NCI-H510A (cell line): Measurements from ENCODE around the gene DBNL.
"Not testable (repeated sequence)": the region's sequence is repeated elsewhere in the genome, so short reads cannot be mapped to it uniquely, and the experiment has no call there.

ENCODE experiments used
- DNase-seq: peaks from one replicate; lab custom pipeline; 2025; lab: John Stamatoyannopoulos, UW

Gene DBNL

DNA sequence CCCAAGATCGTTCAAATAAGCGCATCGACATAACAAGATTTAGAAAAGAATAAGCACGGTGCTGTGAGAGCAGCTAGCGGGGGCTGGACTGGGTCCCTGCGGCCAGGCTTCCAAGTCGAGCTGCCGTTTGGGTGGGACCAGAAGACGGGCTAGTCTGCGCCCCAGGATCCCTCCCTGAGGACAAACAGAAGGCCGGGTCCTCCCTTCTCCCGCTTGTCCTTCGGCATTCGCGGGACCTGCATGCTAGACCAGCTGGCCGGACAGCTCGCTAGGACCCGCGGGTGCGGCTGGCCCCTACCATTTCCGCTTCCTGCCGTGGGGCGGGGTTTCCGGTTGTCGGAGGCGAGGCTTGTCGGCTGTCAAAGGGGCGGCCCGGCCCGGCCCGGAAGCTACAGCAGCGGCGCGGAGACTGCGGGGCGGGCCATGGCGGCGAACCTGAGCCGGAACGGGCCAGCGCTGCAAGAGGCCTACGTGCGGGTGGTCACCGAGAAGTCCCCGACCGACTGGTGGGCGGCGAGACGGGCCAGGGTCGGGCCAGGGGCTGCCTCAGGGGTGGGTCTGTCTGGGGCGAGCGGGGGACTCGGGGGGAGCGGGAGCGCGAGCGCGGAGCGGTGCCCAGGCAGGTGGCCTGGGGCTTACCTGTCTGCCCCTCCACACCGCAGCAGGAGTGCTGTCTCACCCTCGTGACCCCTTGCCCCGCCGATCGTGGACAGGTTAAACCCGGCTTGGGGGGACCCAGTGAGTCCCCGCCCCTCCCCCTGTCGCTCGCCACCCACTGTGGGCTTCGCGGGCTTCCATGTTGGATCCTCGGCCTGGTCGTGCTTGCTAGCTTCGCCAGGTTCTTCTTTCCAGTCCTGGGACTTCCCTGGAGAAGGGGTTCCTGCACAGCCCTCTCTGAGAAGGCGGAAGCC is at the start of gene DBNL:
DBNL (plus strand) TSS at position 388 of the 911 bp plus-strand sequence; CDS start at position 424, 36 bp downstream.
- peak; percentile 68 for DNase-seq

DNA sequence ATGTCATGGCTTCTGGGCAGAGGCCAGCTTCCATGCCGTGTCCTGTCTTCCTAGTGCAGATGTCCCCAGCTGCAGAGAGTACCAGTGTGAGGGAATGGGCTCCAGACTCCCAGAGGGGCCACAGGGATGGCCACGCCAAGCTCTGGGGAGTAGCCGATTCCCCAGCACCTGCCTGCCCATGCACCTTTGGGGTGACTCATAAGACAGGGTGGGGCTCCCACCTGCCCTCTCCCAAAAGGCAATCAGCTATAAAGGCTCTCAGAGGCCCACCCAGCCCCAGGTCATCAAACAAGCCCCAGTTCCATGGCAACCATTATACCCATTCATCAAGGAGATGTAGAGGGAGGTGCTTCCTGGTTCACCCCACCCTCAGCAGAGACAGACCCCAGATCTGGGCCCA is 47.0 kb upstream of the DBNL start, which contains the start of gene SPDYE1:
SPDYE1 (plus strand) TSS at position 366 of the 400 bp plus-strand sequence. CDS start 2,053 bp downstream, outside the sequence.
- not testable (repeated sequence) for DNase-seq

DNA sequence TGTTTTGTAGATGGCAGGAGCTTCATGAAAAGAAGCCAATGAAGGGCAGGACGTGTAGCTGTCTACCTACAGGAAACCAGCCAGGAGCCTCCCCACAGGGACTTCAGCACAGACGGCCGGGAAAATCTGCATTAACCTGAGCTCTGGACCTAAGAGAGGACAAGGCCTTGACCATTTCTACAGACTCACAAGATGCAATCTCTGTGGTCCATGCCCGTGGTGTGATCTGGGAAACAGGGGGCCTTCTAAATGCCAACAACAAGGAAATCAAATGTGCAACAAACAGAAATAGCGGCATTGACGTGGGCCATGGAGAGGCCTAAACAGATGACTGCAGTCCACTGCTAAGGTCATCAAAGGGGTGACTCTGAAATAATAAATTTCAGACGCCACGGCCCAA is 32.4 kb upstream of the DBNL start:
- not testable (repeated sequence) for DNase-seq

DNA sequence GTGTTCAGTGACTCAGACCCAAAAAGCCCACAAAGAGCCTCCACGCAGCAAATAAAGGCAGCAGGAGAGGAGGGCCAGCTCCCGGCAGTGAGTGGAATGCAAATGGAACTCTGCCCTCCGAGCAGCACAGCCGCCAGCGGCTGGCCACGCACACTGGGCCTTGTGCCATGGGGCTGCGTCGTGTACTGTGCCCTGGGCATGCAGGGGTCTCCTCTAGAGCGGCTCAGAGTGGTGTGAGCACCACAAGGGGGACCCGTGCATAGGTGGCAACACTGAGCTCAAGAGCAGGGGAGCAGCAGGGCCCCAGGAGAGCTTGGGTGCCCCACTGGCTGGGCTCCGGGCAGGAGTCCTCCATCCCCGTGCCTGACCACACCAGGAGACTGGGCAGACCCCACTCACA is 29.4 kb upstream of the DBNL start:
- DNase-seq: not testable (repeated sequence)

DNA sequence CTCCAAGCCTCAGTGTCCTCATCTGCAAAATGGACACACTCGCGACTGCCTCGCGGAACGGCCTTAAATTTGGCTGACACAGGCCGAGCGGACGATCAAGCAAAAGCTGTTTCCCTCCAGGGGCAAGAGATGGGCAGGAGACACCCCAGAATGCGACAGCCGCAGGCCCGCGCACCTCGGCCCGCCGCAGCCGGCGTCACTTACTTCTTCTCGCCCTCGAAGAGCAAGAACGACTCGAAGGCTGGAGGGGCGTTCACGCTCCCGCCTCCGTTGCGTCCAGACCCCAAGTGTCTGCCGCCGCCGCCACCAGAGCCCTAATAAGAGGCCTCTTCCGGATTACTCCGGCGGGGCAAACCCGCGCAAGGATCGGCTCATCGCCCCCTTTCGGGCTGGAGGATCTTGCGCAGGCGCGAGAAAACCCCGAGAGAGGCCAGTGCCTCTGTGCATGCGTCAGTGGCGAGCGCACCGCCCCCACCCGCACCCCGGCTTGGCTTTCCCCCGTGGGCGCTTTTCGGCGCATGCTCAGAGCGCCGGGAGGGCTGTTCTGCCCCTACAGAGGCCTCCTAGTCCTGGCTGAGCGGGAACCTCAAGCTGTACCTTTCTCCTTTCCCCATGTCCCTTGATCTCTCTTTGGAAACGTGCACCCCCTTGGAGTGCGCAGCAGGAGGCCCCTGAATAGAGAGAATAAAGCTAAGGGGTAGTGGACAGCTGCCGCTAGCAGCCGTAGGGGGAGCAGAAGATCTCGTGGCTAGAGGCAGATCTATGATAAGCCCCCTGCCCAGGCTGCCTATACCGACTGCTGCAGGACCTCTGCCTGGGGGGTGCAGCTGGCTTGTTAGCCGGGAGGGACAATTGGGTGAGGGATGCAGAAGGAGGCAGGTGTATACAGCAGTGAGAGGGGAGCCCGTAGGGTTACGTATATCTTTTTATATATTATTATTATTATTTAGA is 25.4 kb upstream of the DBNL start:
- DNase-seq: peak; percentile 89

DNA sequence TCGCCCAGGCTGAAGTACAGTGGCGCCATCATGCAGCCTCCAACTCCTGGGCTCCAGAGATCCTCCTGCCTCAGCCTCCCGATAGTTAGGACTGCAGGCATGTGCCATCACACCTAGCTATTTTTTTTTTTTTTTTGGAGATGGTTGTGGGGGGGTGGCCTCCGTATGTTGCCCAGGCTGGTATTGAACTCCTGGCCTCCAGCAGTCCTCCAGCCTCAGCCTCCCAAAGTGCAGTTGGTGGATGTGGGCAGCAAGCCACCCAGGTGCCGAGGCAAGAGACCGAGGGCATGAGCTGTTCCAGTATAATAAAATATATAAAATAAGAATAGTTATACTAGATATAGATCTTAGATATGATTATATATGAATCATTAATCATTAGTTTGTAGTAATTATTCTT is 24.7 kb upstream of the DBNL start:
- DNase-seq: not testable (repeated sequence)

DNA sequence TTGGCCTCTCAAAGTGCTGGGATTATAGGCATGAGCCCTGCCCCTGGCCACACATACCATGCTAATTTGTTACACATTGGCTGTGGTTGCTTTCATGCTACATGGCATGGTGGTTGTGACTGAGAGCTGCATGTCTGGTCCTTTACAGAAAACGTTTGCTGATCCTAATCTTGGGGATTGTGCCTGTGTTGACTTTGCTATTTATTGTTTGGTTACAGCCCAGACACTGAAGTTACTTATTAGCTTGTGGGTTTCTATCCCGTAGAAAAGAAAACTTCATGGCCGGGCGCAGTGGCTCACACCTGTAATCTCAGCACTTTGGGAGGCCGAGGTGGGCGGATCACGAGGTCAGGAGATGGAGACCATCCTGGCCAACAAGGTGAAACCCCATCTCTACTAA is 22.4 kb upstream of the DBNL start:
- DNase-seq: not testable (repeated sequence)

DNA sequence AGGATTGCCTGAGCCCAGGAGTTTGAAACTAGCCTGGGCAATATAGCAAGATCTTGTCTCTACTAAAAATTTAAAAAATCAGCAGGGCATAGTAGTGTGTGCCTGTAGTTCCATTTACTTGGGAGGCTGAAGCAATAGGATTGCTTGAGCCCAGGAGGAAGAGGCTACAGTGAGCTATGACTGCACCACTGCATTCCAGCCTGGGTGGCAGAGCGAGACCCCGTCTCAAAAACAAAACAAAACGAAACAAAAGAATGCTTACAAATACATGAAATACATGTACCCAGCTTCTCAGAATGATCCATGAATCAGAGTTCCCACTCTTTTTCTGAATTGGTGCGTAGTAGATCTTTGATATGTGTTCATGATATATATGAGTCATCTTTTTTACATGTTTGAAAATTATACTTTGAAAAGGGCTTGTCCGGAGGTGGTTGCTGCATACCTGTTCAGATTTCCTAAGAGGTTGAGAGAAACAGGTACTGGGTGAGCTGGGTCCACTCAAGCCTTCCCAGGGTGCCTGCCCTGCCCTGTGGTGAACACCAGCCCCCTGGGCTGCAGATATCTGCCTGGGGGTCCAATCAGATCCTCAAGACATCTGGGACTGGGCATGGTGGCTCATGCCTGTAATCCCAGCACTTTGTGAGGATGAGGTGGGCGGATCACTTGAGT is 21.6 kb upstream of the DBNL start:
- not testable (repeated sequence) for DNase-seq

DNA sequence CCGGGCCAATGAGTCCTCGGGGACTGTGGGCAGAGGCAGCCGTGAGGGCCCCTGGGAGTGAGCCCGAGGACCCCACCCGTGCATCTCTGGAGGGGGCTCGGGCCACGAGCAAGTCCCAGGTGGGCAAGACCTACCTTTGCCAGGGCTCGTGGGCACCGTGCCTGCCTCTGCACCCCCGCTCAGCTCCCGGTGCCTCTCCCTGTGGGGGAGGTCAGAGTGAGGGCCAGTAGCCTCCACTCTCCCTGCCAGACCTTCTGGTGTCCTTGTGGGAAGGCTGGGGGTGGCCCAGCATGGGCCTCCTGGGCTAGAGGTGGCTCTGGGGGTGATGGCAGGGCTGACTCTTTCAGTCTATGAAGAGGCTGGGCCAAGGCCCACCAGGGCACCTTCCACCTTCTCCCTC is 15.1 kb upstream of the DBNL start:
- not testable (repeated sequence) for DNase-seq

DNA sequence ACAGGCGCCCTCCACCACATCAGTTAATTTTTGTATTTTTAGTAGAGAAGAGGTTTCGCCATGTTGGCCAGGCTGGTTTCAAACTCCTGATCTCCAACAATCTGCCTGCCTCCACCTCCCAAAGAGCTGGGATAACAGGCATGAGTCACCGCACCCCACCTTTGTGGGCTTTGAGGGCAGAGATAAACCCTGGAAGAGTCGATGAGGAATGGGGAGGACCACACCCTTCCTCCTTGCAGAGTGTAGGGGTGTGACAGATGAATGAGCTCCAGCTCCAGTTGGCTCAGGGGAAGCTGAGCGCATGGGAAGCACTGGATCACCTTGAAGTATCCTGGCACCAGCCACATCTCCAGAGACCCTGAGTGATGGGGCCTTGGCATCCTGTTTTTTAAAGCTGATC is 14.5 kb upstream of the DBNL start:
- not testable (repeated sequence) for DNase-seq

DNA sequence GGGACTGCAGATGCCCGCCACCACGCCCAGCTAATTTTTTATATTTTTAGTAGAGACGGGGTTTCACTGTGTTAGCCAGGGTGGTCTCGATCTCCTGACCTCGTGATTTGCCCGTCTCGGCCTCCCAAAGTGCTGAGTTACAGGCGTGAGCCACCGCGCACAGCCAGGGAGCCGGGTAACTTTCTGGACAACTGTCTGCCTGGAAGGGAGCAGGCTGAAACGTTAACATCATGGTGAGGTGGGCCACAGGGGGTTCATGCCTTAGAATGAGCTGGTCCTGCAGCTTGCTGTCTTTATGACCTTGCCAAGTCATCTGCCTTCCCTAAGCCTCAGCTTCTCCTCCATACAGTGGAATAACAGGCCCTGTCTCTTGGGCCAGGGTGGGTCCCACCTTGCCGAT is 13.2 kb upstream of the DBNL start:
- DNase-seq: not testable (repeated sequence)

DNA sequence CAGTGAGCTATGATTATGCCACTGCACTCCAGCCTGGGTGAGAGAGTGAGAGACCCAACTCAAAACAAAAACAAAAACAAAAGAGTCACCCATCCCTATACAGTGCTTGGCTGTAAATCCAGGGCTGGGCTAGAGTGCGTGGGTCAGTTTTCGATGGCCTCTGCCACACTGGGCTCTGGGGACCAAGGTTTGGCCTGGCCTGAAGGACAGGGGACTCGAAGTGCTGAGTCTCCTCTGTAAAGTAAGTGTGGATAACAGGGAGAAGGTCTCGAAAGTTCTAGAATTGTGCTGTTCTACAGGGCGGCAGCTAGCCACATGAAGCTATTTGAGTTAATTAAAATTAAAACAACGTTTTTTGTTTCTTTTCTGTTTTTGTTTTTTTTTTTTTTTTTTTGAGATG is 12.5 kb upstream of the DBNL start:
- not testable (repeated sequence) for DNase-seq

DNA sequence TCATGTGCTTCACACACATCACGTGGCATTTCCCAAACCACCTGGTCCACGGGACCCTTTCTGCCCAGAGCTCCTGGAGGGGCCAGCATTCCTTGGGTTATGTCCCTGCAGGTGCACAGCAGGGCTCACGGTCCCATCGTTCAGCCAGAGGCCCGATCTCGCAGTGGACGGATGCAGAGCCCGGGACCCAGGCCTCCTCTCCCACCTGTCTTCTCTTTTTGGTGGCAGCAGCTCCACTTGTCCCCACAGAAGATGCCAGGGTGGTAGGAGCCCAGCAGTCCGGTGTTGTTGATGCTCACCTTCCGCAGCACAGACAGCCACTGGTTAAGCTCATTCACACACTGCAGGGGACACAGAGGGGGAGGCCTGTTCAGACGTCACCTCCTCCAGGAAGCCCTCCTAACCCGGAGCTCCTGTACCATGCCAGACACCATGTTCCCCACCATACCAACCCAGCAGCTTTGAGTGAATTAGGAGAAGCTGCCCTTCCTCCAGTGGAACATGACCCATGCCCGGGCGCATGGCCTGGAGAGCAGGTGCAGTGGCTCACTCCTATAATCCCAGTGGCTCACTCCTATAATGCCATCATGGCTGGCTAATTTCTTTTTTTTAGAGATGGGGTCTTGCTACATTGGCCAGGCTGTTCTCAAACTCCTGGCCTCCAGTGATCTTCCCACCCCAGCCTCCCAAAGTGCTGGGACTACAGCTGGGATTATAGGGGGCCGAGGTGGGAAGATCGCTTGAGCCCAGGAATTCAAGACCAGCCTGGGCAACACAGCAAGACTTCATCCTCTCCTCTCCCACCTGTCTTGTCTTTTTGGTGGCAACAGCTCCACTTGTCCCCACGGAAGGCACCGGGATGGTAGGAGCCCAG is 10.3 kb upstream of the DBNL start:
- not testable (repeated sequence) for DNase-seq

DNA sequence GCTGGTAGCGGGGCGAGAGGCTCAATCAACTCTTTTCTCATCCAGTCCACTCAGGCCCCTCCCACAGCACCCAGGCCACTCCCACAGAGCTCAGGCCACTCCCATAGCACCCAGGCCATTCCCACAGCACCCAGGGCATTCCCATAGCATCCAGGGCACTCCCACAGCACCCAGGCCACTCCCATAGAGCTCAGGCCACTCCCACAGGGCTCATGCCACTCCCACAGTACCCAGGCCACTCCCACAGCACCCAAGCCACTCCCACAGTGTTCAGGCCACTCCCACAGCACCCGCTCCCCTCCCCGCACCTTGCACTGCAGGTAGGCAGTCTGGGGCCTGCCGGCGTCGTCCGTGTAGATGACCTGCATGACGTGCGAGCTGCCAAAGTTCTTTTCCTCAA is 8.1 kb upstream of the DBNL start:
- DNase-seq: not testable (repeated sequence)

DNA sequence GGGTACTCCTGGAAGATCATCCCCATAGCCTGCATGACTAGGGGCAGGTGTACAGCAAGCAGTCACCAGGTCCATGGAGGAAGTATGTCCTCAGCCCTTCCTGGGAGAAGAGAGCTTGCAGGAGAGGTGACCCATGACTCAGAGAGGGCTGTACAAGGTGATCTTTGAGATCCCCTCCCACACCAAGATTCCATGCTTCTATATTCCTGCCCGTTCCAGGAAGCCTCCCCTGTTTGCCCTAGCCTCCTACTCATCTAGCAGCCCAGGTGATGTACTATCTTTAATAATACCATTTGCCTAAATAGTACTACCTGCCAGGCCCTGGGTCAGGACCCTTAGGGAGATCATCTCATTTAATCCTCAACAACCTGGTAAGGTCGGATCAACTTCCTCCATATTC is 6.6 kb upstream of the DBNL start:
- not testable (repeated sequence) for DNase-seq

DNA sequence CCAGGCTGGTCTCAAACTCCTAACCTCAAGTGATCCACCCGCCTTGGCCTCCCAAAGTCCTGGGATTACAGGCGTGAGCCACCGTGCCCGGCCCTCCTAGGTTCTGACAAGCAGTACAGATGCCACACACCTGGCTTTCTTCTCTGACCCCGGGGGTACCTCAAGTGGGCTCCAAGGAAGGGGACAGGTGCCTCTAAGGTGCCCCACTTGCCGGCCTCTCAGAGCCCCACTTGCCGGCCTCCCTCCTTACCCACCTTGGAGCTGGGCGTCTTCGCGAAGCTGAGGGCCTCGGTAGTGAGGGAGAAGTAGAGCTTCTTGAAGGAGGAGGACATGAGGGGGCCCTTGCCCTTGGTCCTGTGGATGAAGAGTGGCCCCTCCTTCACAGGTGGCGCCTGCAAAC is 5.9 kb upstream of the DBNL start:
- DNase-seq: not testable (repeated sequence)

DNA sequence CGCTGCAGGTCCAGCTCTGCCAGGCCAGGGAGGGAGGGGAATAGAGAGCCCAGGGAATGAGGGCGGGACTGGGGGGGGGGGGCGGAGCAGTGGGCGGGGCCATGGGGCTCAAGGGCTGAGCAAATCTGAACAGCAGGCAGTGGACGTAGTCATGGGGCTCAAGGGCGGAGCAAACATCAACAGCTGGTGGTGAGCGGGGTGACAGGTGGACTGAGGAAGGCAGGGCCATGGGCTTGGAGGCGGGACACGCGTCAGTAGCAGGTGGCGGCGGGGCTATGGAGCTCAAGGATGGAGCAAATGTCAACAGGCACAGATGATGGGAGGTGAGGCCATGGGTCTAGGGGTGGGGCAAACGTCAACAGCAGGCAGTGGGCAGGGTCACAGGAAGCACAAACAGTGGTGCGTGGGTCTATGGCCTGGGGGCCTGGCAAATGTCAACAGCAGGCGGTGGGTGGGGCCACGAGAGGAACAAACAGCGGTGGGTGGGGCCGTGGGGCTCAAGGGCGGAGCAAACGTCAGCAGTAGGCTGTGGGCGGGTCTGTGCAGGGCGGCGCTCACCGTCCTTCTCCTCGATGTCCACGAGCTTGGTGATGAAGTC is 5.4 kb upstream of the DBNL start:
- peak; percentile 84 for DNase-seq

DNA sequence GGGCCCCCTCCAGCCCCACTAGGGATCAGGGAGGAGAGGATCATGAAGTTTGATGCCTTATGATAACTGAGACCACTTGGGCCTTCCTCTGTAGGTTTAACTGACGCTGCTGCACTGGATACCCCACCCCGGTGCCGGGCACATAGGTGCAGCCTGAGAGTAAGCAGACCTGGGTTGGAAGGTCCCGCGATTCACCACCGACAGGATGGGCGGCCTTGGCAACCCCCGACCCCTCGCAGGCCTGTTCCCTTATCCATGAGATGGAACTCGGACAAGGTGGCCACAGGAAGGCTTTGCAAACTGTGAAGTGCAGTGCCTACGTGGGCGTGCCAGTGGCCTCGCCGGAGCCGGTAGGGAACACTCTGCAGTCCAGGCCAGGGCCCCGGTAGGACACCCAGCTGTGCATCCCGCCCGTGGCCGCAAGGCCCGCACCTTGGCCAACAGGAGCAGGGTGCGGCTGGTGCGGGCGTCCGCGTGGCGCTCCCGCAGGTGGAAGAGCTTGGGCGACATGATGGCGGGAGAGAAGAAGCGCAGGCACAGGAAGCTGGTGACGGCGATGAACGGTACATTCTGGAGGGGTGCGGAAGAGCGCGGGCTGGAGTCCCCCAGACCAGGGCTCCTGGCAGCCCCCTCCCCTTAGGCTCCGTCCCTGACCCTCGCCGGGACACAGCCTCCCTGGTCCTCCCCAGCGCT is 4.6 kb upstream of the DBNL start:
- not testable (repeated sequence) for DNase-seq

DNA sequence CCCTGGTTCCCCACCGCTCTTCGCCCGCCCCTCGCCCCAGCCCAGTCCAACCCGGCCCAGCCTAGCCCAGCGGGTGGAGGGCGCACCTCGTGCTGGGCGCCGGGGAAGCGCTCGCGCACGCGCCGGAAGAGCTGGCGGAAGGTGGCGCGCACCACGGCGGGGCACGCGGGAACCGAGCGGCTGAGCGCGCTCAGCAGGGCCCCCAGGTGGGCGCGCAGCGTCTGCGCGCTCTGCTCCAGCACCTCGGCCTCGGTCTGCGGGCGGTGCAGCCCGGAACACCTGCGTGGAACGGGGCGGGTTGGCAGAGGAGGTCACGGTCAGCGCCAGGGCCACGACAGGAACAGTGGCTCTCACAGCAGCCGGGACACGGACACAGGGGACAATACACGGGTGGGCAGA is 4.0 kb upstream of the DBNL start:
- DNase-seq: not testable (repeated sequence)

DNA sequence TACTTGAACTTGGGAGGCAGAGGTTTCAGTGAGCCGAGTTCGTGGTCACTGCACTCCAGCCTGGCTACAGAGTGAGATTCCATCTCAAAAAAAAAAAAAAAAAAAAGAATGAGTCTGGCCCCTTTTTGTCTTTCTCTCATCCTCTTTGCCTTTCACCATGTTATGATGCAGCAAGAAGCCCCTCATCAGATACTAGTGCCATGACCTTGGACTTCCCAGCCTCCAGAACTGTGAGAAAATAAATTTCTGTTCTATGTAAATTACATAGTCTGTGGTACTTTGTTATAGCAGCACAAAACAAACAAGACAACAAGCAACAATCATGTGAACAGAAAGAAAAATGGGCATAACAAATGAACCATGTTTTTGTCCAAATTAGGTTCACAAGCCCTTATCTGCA is 2.3 kb upstream of the DBNL start:
- DNase-seq: no peak
